ENCODE measurements around the gene CWC27. TPM values are rescaled to one million over a fixed set of nuclear protein-coding genes. Genes with fewer than 3 reads are reported as not detected.

The CWC27 gene
- total RNA-seq, 1 experiment from 2014 or later = 12.6 TPM

DNA sequence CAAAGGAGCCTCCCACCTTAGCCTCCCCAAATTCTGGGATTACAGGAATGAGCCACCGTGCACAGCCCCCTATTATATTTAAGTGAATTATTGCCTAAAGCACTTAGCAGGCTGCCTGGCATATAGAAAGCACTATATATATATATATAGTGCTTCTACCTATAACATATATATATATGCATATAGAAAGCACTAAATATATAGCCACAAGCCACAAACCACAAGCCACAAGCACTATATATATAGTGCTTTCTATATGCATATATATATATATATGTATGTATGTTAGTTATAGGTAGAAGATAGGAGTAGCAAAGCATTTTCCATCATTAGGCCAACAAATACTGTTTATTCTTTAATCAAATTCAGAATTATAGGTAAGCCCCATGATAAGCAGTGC lies 185.8 kb downstream of the CWC27 start:
- BruUV-seq (replicated peaks) = no TSS peak
- ATAC-seq (no peak), DNase-seq (no peak)
- TF ChIP-seq EZH2 (IDR thresholded peaks at IDR 0.05; ENCODE audit: low read length, unreplicated experiment) = no peak
- TF ChIP-seq CTCF (conservative IDR thresholded peaks at IDR 0.05; ENCODE audit: low read depth, low read length) = no peak
- TF ChIP-seq EZH2phosphoT487 (IDR thresholded peaks at IDR 0.05; ENCODE audit: borderline replicate concordance, low read length) = no peak
- intact Hi-C loops (cut with micrococcal nuclease) = loop anchor here (10.0 kb wide), 2 partner anchors 140 to 400 kb away; no protein-coding TSS in a partner anchor
- CTCF ChIA-PET = no interaction called here
- H3K27ac ChIP-seq (ENCODE audit: low read length) = no peak overlapping the region
- H4K20me1 ChIP-seq (ENCODE audit: low read length) = no peaks in the 10 kb centered on the region
- no peaks in the 10 kb centered on the region for H3K9me3 ChIP-seq (ENCODE audit: low read length)
- no peak overlapping the region for H3K4me3 ChIP-seq (ENCODE audit: low read length)
- H3K9ac ChIP-seq (ENCODE audit: low read length) = no peak overlapping the region
- no peaks in the 10 kb centered on the region for H3K79me2 ChIP-seq (ENCODE audit: low read length)
- no peaks in the 10 kb centered on the region for H3K36me3 ChIP-seq (ENCODE audit: low read depth, low read length)
- no peaks in the 10 kb centered on the region for H3F3A ChIP-seq (ENCODE audit: low read length, unreplicated experiment)
- H2AFZ ChIP-seq (ENCODE audit: low read length) = no peak overlapping the region
- H3K9me2 ChIP-seq (replicated peaks; ENCODE audit: low read length) = no peaks in the 10 kb centered on the region
- no peak overlapping the region for H3K4me2 ChIP-seq (ENCODE audit: low read length)
- no peaks in the 10 kb centered on the region for H3K4me1 ChIP-seq (ENCODE audit: insufficient read depth, low read length)
- POLR2A ChIA-PET (ENCODE audit: unreplicated experiment) = no interaction called here
- no peaks in the 10 kb centered on the region for H3K27me3 ChIP-seq (ENCODE audit: low read length)

DNA sequence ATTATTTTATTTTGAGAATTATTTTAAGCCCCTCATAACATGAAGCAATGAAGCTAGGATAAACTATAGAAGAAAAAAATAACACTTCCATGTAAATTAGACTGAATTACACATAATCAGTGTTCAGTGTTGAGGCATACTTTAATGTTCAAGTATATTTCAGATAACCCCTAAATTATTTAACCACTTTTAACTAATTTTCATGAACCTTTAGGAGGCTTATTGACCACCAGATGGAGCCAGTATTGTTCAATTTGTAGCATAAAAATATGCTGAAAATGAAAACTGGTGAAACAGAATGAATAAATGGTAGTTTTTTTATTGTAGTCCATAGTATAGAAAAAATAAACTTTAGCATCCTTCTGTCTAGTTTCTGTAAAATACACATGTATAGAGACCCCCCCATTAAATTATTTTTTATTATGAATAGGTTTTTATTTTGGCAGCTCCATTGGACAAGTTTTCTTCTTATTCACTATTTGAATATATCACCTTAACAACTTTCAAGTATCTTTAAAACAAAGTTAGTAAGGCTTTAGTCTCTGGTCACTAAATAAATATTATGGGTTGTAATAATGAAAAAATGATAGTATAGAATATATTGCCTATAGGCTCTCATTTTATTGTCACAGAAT lies 190.1 kb downstream of the CWC27 start:
- Histone ChIP-seq H3K4me1 (ENCODE audit: insufficient read depth, low read length) (no peaks in the 10 kb centered on the region), H3F3A (ENCODE audit: low read length, unreplicated experiment) (no peaks in the 10 kb centered on the region), H2AFZ (ENCODE audit: low read length) (no peak overlapping the region), H4K20me1 (ENCODE audit: low read length) (no peaks in the 10 kb centered on the region), H3K9ac (ENCODE audit: low read length) (no peak overlapping the region), H3K27ac (ENCODE audit: low read length) (no peak overlapping the region), H3K9me3 (ENCODE audit: low read length) (no peaks in the 10 kb centered on the region), H3K79me2 (ENCODE audit: low read length) (no peaks in the 10 kb centered on the region), H3K4me3 (ENCODE audit: low read length) (no peak overlapping the region), H3K9me2 (replicated peaks; ENCODE audit: low read length) (no peaks in the 10 kb centered on the region), H3K36me3 (ENCODE audit: low read depth, low read length) (0 out of 2 replicates have a peak, but pooled peaks cover 3% of the 10 kb centered on the region), H3K27me3 (ENCODE audit: low read length) (no peaks in the 10 kb centered on the region), H3K4me2 (ENCODE audit: low read length) (no peak overlapping the region)
- ChIA-PET CTCF (interaction anchor here (0.6 to 0.8 kb wide), 2 partner anchors 214 to 525 kb away, joined by 3 to 4 read pairs; no protein-coding TSS in a partner anchor), POLR2A (ENCODE audit: unreplicated experiment) (no interaction called here)
- intact Hi-C loops (cut with micrococcal nuclease) = loop anchor here (1.0 to 10.0 kb wide), 4 partner anchors 136 to 524 kb away; no protein-coding TSS in a partner anchor
- peak; percentile 67 for TF ChIP-seq CTCF (conservative IDR thresholded peaks at IDR 0.05; ENCODE audit: low read depth, low read length)
- TF ChIP-seq EZH2phosphoT487 (IDR thresholded peaks at IDR 0.05; ENCODE audit: borderline replicate concordance, low read length) = no peak
- no TSS peak for BruUV-seq (replicated peaks)
- DNase-seq = peak; percentile 49
- ATAC-seq = no peak

- H3K79me2 ChIP-seq (ENCODE audit: low read length) = no peaks in the 10 kb centered on the region
- ATAC-seq (no peak), DNase-seq (no peak)
- H3K27me3 ChIP-seq (ENCODE audit: low read length) = no peaks in the 10 kb centered on the region
- ChIA-PET POLR2A (ENCODE audit: unreplicated experiment) (no interaction called here), CTCF (no interaction called here)
- no peak overlapping the region for H3K4me2 ChIP-seq (ENCODE audit: low read length)
- no peak overlapping the region for H3K9ac ChIP-seq (ENCODE audit: low read length)
- intact Hi-C loops (cut with micrococcal nuclease) = no loop called here
- no peak overlapping the region for H3K27ac ChIP-seq (ENCODE audit: low read length)
- no peaks in the 10 kb centered on the region for H3K9me3 ChIP-seq (ENCODE audit: low read length)
- H3F3A ChIP-seq (ENCODE audit: low read length, unreplicated experiment) = no peaks in the 10 kb centered on the region
- no peaks in the 10 kb centered on the region for H4K20me1 ChIP-seq (ENCODE audit: low read length)
- H3K9me2 ChIP-seq (replicated peaks; ENCODE audit: low read length) = no peaks in the 10 kb centered on the region
- H3K4me1 ChIP-seq (ENCODE audit: insufficient read depth, low read length) = no peaks in the 10 kb centered on the region; the same call in 1 of the 2 replicates
- H3K36me3 ChIP-seq (ENCODE audit: low read depth, low read length) = 0 out of 2 replicates have a peak, but pooled peaks cover 5% of the 10 kb centered on the region
- no peak overlapping the region for H3K4me3 ChIP-seq (ENCODE audit: low read length)
- TF ChIP-seq EZH2phosphoT487 (IDR thresholded peaks at IDR 0.05; ENCODE audit: borderline replicate concordance, low read length) (no peak), EZH2 (IDR thresholded peaks at IDR 0.05; ENCODE audit: low read length, unreplicated experiment) (no peak), CTCF (conservative IDR thresholded peaks at IDR 0.05; ENCODE audit: low read depth, low read length) (no peak)
- H2AFZ ChIP-seq (ENCODE audit: low read length) = no peak overlapping the region
- BruUV-seq (replicated peaks) = no TSS peak
These were observed 194.5 kb downstream of the CWC27 start for GRCh38 chr5:64963278-64963677.

Data from PC-3 (cell line).